Astrocyte (in vitro differentiated cells and primary cell): Measurements from ENCODE around the gene SYNDIG1L.

Experiments
- EZH2 ChIP-seq: IDR thresholded peaks from 2 replicates; pipeline ENCODE4 v1.6.1; 2012; ENCODE audit warnings: mild to moderate bottlenecking, low read length, inconsistent platforms; ENCODE audit not compliant: insufficient read depth
- TF ChIP-seq, protein P1 (sequence below): IDR thresholded peaks from 2 replicates; pipeline ENCODE4 v1.5.1; 2011; ENCODE audit warnings: low read depth, mild to moderate bottlenecking, inconsistent platforms, low read length, moderate library complexity; ENCODE audit not compliant: insufficient read depth

DNA sequence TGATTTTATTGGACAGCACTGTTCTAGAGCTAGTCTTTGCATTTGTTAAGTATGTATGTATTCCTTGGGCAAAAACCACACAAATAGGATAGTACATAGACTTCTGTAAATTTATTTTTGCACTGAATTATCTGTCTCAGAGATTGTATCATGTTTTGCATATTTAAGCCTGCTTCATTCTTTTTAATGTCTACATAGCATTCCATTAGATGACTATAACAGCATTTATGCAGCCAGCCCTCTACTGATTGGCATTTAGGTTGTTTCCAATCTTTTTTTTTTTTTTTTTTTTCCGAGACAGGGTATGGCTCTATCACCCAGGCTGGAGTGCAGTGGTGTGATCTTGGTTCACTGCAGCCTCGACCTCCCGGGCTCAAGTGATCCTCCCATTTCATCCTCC is 34.5 kb downstream of the SYNDIG1L start:
- TF ChIP-seq, protein P1, sequence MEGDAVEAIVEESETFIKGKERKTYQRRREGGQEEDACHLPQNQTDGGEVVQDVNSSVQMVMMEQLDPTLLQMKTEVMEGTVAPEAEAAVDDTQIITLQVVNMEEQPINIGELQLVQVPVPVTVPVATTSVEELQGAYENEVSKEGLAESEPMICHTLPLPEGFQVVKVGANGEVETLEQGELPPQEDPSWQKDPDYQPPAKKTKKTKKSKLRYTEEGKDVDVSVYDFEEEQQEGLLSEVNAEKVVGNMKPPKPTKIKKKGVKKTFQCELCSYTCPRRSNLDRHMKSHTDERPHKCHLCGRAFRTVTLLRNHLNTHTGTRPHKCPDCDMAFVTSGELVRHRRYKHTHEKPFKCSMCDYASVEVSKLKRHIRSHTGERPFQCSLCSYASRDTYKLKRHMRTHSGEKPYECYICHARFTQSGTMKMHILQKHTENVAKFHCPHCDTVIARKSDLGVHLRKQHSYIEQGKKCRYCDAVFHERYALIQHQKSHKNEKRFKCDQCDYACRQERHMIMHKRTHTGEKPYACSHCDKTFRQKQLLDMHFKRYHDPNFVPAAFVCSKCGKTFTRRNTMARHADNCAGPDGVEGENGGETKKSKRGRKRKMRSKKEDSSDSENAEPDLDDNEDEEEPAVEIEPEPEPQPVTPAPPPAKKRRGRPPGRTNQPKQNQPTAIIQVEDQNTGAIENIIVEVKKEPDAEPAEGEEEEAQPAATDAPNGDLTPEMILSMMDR = no peak
- TF ChIP-seq EZH2 = no peak
